Stimulated activated CD4-positive, alpha-beta T cell treated with anti-CD3 and anti-CD28 coated beads, TNF-alpha, amount 100 ng/mL, for 24 hours (primary cell): ENCODE results near the gene SCUBE2.
A peak's percentile ranks its signal among the peaks of the same experiment; 100 is the strongest.

Experiments used
- DNase-seq, 3 experiments: peaks; one replicate each; pipeline ENCODE4 v3.0.0-alpha.2; 2020; ENCODE audit warnings: low read depth in 3 of 3

The SCUBE2 gene

GRCh38 chr11:9075556-9075955 is 15.8 kb downstream of the SCUBE2 start:
- no peak for DNase-seq

GRCh38 chr11:9074338-9075029 is 16.9 kb downstream of the SCUBE2 start:
- no peak for DNase-seq

- no peak for DNase-seq
These were observed 17.8 kb downstream of the SCUBE2 start for GRCh38 chr11:9073466-9074225.

- DNase-seq = no peak
These were observed 18.7 kb downstream of the SCUBE2 start for GRCh38 chr11:9072626-9073176.

GRCh38 chr11:9071692-9072091 is 19.7 kb downstream of the SCUBE2 start:
- DNase-seq = no peak

GRCh38 chr11:9070749-9071491 is 20.5 kb downstream of the SCUBE2 start:
- DNase-seq = no peak

GRCh38 chr11:9069862-9070470 is 21.4 kb downstream of the SCUBE2 start:
- DNase-seq = no peak

- no peak for DNase-seq
These were observed 22.1 kb downstream of the SCUBE2 start for GRCh38 chr11:9069256-9069655.

GRCh38 chr11:9066433-9066925 is 24.9 kb downstream of the SCUBE2 start:
- DNase-seq = no peak

- no peak for DNase-seq
These were observed 25.6 kb downstream of the SCUBE2 start for GRCh38 chr11:9065607-9066432.

GRCh38 chr11:9061807-9062206 is 29.6 kb downstream of the SCUBE2 start:
- no peak for DNase-seq

- peak; percentile 3 to 67 (median 21) for DNase-seq
These were observed 30.7 kb downstream of the SCUBE2 start for GRCh38 chr11:9060700-9061111.

GRCh38 chr11:9059406-9059805 is 32.0 kb downstream of the SCUBE2 start:
- DNase-seq = no peak

GRCh38 chr11:9057888-9058287 is 33.5 kb downstream of the SCUBE2 start:
- no peak for DNase-seq

GRCh38 chr11:9057007-9057406 is 34.4 kb downstream of the SCUBE2 start:
- DNase-seq = no peak

GRCh38 chr11:9056467-9056866 is 34.9 kb downstream of the SCUBE2 start:
- no peak for DNase-seq

- DNase-seq = no peak
These were observed 37.9 kb downstream of the SCUBE2 start for GRCh38 chr11:9053316-9054035.

- no peak for DNase-seq
These were observed 39.1 kb downstream of the SCUBE2 start for GRCh38 chr11:9052316-9052715.

- DNase-seq = no peak
These were observed 41.4 kb downstream of the SCUBE2 start for GRCh38 chr11:9049959-9050358.

- no peak for DNase-seq
These were observed 43.4 kb downstream of the SCUBE2 start for GRCh38 chr11:9047964-9048523.
